Fibroblast of villous mesenchyme (primary cell): ENCODE results near the gene NTHL1. TPM values are rescaled to one million over a fixed set of nuclear protein-coding genes. Genes with fewer than 3 reads are reported as not detected.
A peak's percentile ranks its signal among the peaks of the same experiment; 100 is the strongest.

Experiments used
- DNase-seq: peaks from one replicate; pipeline ENCODE4 v3.0.0-alpha.2; 2010; ENCODE audit warnings: low read depth
- H3K4me3 ChIP-seq: 2 replicates; pipeline ENCODE4 v1.5.1; 2011; ENCODE audit warnings: low read depth, mild to moderate bottlenecking, low read length
- CTCF ChIP-seq: IDR thresholded peaks from 2 replicates; pipeline ENCODE4 v1.5.1; 2012; ENCODE audit warnings: low read depth, mild to moderate bottlenecking, low read length; ENCODE audit not compliant: insufficient read depth
- total RNA-seq: library from RNA; depleted of rRNA; stranded (reverse); fragments of >200 nt; gene quantifications from 2 replicates; pipeline ENCODE4 v1.2.3, GENCODE V29; 2012

The NTHL1 gene
- total RNA-seq, 1 donor, result 25.5 TPM

GRCh38 chr16:2002406-2003230, 45.0 kb downstream of the NTHL1 start:
- no peak for TF ChIP-seq CTCF
- H3K4me3 ChIP-seq, result no peak overlapping the region
- no peak for DNase-seq

- no peak for TF ChIP-seq CTCF
- H3K4me3 ChIP-seq, result no peak overlapping the region
- no peak for DNase-seq
Measured at GRCh38 chr16:2001456-2002355, 45.9 kb downstream of the NTHL1 start.

- DNase-seq, result no peak
- TF ChIP-seq CTCF, result no peak
Measured at GRCh38 chr16:2001035-2001434, 46.6 kb downstream of the NTHL1 start.

GRCh38 chr16:1999866-2000514, 47.6 kb downstream of the NTHL1 start:
- H3K4me3 ChIP-seq, result no peak overlapping the region
- DNase-seq, result no peak
- no peak for TF ChIP-seq CTCF

More at GRCh38 chr16:2001035-2001434, 46.6 kb downstream of the NTHL1 start:
- H3K4me3 ChIP-seq, result no peak overlapping the region

GRCh38 chr16:1998852-1999801, 48.5 kb downstream of the NTHL1 start:
- H3K4me3 ChIP-seq, result no peak overlapping the region
- DNase-seq, result no peak
- no peak for TF ChIP-seq CTCF

GRCh38 chr16:1998360-1998835, 49.2 kb downstream of the NTHL1 start:
- peak; percentile 40 for DNase-seq
- TF ChIP-seq CTCF, result no peak
- H3K4me3 ChIP-seq, result no peak overlapping the region
